NOMO-1 treated with dmso at 0.1 percent for 144 hours (cell line): ENCODE results near the gene WASF2.
"Not testable (repeated sequence)": the region's sequence is repeated elsewhere in the genome, so short reads cannot be mapped to it uniquely, and the experiment has no call there.

Experiments used
- DNase-seq: peaks from one replicate; lab custom pipeline; 2025; ENCODE audit not compliant: unreplicated experiment; lab: John Stamatoyannopoulos, UW

Gene WASF2

GRCh38 chr1:27399251-27400025 lies 90.5 kb downstream of the WASF2 start:
- no peak for DNase-seq

- no peak for DNase-seq
Measured at GRCh38 chr1:27398405-27399149, 91.4 kb downstream of the WASF2 start.

GRCh38 chr1:27397749-27398148 lies 92.2 kb downstream of the WASF2 start:
- DNase-seq: no peak

GRCh38 chr1:27397110-27397509 lies 92.9 kb downstream of the WASF2 start:
- no peak for DNase-seq

GRCh38 chr1:27395441-27396195 lies 94.3 kb downstream of the WASF2 start:
- DNase-seq: peak; percentile 53

GRCh38 chr1:27394925-27395324 lies 95.0 kb downstream of the WASF2 start:
- no peak for DNase-seq

GRCh38 chr1:27394282-27394658 lies 95.7 kb downstream of the WASF2 start:
- DNase-seq: no peak

GRCh38 chr1:27393641-27394281 lies 96.2 kb downstream of the WASF2 start:
- no peak for DNase-seq

GRCh38 chr1:27392778-27393635 lies 97.0 kb downstream of the WASF2 start:
- DNase-seq: no peak

- peak; percentile 80 for DNase-seq
Measured at GRCh38 chr1:27392096-27392777, 97.7 kb downstream of the WASF2 start, which contains the start of gene GPR3. TSS of gene GPR3 (plus strand) at chr1:27392622. CDS start at chr1:27393799, 1,177 bp downstream.

- DNase-seq: no peak
Measured at GRCh38 chr1:27391511-27392095, 98.4 kb downstream of the WASF2 start.

- no peak for DNase-seq
Measured at GRCh38 chr1:27388337-27389005, 101.5 kb downstream of the WASF2 start.

- not testable (repeated sequence) for DNase-seq
Measured at GRCh38 chr1:27384797-27385196, 105.2 kb downstream of the WASF2 start.

- DNase-seq: no peak
Measured at GRCh38 chr1:27383661-27384060, 106.3 kb downstream of the WASF2 start.

- DNase-seq: no peak
Measured at GRCh38 chr1:27383039-27383605, 106.8 kb downstream of the WASF2 start, which contains the start of gene CD164L2. TSS of gene CD164L2 (minus strand) at chr1:27383333. CDS start at chr1:27383239, 94 bp downstream.

GRCh38 chr1:27381969-27382762 lies 107.8 kb downstream of the WASF2 start:
- DNase-seq: no peak
